ENCODE measurements around the gene TMEM132C.

GRCh38 chr12:128365651-128366231 lies 98.8 kb downstream of the TMEM132C start:
- TF ChIP-seq CTCF (IDR thresholded peaks at IDR 0.05; ENCODE audit: low read depth, low read length, poor library complexity, severe bottlenecking): no peak
- no peak for TF ChIP-seq EZH2phosphoT487 (IDR thresholded peaks at IDR 0.05; ENCODE audit: borderline replicate concordance, low read length)

Data from DOHH2 (cell line).